Panc1 (cell line): ENCODE results near the gene PANK1.

Experiments
- CTCF ChIP-seq: fragments of 450-650 bp; IDR thresholded peaks from 2 replicates; pipeline ENCODE4 v1.5.1; 2017; ENCODE audit warnings: mild to moderate bottlenecking
- POLR2AphosphoS5 ChIP-seq: IDR thresholded peaks from 2 replicates; pipeline ENCODE4 v1.6.1; 2012; ENCODE audit warnings: mild to moderate bottlenecking, low read depth, low read length, moderate library complexity
- REST ChIP-seq, 2 experiments: IDR thresholded peaks; 2 replicates each; pipeline ENCODE4 v1.6.1; 2011 to 2012; ENCODE audit warnings: low read depth in 2 of 2, control low read depth in 1 of 2, low read length in 1 of 2, mild to moderate bottlenecking in 1 of 2, moderate library complexity in 1 of 2; ENCODE audit not compliant: insufficient read depth in 1 of 2
- TCF7L2 ChIP-seq: IDR thresholded peaks from 2 replicates; pipeline ENCODE4 v1.6.1; 2011; ENCODE audit warnings: mild to moderate bottlenecking, low read depth, low read length, inconsistent platforms

GRCh38 chr10:89644967-89645741 is at the start of gene PANK1:
- TF ChIP-seq CTCF (no peak), REST (IDR thresholded peaks at IDR 0.05; ENCODE audit: insufficient read depth in 1 of 2, low read depth in 2 of 2, low read length in 1 of 2) (no peak), POLR2AphosphoS5 (peak; percentile 49), TCF7L2 (peak; percentile 95)
